HG02852 (cell line): ENCODE measurements around the gene IFT52.

Source experiments
- ATAC-seq: cut with Tn5 transposase; IDR thresholded peaks from one replicate; pipeline ENCODE4 v1.9.1; 2021; ENCODE audit warnings: mild to moderate bottlenecking, moderate library complexity; ENCODE audit not compliant: unreplicated experiment

IFT52 gene

DNA sequence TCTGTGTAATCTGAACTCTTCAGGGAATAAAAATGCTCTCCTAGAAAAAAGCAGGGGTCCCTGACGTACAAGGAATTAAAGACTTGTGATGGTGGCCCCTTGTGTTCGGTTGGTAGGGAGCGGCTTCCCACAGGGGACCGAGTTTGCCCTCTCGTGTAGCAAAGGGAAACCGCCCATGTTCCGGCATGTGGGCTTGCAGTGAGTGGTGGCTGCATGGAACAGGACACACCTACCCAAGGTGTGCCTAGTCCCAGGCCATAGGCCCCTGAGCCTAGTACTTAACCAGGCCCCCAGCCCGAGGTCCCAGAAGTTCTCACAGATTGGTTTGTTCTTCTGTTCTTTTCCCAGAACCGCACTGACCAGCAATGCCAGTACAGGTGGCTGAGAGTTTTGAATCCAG lies 91.7 kb downstream of the IFT52 start:
- ATAC-seq = peak; percentile 29

DNA sequence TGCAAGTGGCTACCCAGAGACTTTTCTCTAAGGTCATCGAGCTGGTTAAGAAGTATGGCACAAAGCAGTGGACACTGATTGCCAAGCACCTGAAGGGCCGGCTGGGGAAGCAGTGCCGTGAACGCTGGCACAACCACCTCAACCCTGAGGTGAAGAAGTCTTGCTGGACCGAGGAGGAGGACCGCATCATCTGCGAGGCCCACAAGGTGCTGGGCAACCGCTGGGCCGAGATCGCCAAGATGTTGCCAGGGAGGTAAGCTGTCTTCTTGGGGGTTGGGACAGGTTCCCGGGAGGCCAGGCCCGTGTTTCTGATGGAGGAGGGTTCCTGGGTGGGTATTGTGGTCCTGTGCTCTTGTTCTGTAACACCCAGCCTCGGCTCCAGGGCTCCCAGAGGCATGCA lies 96.1 kb downstream of the IFT52 start:
- no peak for ATAC-seq

DNA sequence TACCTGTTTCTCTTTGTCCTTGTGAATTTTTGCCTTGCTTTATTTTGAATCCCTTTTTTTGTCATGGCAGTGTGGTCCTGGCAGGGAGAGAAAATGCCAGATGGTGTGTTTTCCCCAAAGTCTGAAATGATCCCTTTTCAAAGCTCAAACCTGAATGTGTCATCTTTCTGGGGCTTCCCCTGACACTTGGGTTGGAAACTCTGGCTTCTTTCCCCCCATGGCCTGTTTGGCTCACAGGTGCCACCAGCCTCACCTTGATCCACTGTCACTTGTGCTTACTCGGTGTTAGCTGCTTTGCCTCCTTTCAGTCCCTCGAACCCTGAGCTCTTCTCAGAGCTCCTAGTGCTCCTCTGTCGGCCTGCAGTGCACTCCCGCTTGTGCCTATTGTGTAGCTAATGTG lies 98.4 kb downstream of the IFT52 start:
- no peak for ATAC-seq

DNA sequence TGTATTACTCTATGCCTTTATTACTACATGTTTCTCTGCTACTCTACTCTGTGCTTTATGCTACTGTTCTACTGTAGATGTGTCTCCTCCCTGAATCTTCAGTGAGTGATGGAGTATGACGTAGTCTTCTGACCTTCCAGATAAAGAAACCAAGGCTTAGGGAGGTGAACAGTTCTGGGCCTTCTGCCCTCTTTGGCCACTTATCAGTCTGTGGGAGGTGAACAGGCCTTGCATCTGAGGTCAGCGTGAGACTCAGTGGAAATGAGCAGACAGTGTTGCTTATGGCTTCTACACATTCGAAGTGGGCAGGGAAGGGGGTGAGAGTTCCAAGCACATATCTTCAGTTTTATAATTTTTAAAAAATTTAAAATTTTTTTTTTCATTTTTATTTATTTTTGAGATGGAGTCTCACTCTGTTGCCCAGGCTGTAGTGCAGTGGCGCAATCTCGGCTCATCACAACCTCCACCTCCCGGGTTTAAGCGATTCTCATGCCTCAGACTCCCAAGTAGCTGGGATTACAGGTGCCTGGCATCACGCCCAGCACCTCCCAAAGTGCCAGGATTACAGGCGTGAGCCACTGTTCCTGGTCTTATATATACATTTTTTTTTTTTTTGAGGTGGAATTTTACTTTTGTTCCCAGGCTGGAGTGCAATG lies 100.3 kb downstream of the IFT52 start:
- no peak for ATAC-seq

DNA sequence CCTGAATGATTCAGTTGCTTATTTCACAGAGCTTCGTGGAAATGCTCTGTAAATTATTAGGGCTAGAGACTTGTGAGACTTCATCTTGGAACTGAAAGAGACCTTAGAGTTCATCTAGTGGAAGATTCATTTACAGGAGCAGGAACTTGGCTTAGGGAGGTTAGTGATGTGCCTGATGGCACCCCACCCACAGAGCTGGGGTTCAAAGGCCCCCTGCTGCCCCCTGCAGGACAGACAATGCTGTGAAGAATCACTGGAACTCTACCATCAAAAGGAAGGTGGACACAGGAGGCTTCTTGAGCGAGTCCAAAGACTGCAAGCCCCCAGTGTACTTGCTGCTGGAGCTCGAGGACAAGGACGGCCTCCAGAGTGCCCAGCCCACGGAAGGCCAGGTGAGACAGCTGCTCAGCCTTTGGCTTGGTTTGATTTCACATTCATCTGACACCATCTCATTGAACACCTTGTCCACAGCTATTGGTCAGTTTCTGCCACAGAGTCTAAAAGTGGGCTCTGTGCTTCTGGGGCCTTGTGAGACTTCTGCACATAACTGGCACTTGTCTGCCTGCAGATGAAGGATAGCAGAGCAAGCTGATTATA lies 101.3 kb downstream of the IFT52 start:
- ATAC-seq = peak; percentile 52

DNA sequence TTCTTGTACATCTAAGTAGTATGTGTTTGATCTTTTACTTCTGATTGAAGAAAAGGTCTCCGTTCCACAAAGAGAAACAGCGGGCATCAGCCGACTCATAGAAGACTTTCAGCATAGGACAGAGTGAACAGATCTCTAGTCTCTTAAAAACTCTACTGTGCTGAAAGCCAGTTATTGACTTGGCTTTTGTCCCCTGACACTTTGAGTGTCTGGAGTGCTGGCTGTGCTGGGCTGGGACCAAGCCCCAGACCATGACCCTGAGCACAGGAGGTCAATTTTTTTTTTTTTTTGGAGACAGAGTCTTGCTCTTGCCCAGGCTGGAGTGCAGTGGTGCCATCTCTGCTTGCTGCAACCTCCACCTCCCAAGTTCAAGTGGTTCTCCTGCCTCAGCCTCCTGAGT lies 104.0 kb downstream of the IFT52 start:
- no peak for ATAC-seq

DNA sequence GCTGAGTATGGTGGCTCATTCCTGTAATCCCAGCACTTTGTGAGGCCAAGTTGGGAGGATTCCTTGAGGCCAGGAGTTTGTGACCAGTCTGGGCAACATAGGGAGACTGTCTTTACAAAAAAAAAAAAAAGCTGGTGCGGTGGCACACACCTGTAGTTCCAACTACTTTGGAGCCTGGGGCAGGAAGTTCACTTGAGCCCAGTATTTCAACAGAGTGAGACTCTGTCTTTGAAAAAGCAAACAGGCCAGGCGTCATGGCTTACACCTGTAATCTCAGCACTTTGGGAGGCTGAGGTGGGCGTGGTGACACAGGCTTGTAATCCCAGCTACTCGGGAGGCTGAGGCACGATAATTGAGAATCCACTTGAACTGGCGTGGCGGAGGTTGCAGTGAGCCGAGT lies 104.8 kb downstream of the IFT52 start:
- no peak for ATAC-seq
